NK-92 (cell line): ENCODE measurements around the gene GH2.
"Not testable (repeated sequence)": the region's sequence is repeated elsewhere in the genome, so short reads cannot be mapped to it uniquely, and the experiment has no call there.

Experiments
- DNase-seq: peaks from one replicate; lab custom pipeline; 2025; ENCODE audit not compliant: unreplicated experiment; lab: John Stamatoyannopoulos, UW

The GH2 gene

GRCh38 chr17:63881935-63882601 lies at the start of gene GH2:
TSS of gene GH2 (minus strand) at chr17:63881944. CDS start at chr17:63881801, 143 bp downstream.
- no peak for DNase-seq

DNA sequence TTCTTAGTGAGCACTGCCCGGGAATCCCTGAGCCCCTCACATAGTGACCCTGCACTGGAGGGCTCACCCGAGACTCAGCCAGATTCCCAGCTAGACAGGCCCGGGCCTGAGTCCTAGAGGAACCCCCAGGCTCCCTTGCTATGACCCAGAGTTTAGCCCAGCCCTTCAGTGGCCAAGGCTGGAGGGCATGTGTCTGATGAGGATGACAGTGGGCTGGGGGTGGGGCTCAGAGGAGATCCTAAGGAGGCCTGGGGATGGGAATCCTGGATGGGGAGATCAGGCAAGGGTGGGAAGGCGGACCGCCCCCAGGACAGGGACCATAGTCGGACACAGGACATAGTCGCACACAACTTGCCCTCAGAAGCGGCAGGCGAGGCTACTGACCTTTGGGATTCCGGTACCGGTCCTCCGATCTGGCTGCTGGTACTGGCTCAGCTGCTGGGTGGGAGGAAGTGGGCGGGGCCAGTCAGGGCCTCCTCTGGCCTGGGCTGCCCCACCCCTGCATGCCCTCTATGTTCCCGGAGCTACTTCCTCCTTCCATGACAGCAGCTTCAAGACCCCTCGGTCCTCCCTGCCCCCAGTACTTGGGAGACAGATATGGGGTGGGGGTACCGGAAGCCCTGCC lies 49.3 kb upstream of the GH2 start:
- DNase-seq: no peak

DNA sequence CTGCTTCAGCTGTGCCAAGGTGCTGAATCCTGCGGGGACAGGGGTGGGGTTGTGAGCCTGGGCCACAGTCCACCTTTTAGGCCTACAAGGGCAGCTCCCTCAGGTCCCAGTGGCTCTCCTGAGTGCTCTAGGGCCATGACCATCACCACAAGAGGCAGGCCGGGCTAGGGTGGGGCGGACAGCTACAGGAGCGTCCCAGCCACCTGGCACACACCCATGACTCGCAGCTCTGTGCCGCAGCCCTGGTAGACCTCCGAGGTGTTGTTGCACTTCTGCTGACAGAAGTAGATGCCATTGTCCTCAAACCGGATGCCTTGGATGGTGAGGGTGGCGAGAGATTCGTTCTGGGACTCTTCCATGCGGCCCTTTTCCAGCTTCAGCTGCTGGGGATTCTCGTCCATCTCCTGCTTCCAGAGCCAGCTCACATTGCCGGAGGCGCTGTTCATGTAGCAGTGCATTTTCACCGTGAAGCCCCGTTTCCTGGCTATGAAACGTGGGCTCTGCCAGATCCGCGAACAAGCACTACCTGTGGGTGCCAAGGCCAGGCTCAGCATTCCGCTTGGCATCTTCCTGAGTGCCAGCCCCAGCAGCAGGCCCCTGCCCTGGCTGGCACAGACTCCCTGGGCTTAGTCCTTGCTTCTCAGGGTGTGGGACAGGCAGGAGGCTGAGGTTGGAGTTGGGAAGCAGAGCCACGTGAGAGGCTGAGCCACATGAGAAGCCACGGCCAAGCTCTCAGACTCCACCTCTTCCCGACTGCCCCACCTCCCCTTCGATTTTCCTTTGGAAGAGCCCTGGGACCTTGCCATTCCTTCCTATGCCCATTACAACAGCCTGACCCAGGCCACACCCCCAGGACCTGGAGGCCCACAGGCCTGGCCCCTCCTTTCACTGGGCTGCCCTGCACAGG lies 48.4 kb upstream of the GH2 start:
- DNase-seq: no peak

- DNase-seq: no peak
Measured at GRCh38 chr17:63928966-63929695, 47.4 kb upstream of the GH2 start.

DNA sequence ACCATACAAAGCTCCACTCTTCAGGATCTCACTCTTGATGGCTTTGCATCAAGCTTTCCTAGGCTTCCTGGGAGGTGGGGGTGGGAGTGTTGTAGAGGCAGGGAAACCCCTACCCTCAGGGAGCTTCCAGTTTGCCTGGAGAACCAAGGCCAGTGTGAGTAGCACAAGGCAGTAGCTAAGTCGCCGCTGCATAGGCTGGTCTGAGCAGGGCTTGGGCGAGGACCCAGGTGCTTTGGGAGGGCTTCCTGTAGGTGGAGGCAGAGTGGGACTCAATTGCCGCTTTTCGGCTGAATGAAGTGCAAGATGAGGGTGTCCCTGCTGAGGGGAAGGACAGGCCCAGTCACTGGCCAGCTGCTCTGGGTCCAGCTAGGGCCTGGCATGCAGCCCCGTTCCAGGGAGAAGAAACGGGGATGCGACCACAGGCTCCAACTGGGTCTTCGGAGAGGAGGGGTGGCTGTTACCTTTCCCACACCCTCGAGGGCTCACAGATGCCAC lies 46.5 kb upstream of the GH2 start:
- DNase-seq: no peak

- DNase-seq: no peak
Measured at GRCh38 chr17:63927464-63928171, 45.9 kb upstream of the GH2 start.

GRCh38 chr17:63926164-63926563 lies 44.4 kb upstream of the GH2 start:
- no peak for DNase-seq

DNA sequence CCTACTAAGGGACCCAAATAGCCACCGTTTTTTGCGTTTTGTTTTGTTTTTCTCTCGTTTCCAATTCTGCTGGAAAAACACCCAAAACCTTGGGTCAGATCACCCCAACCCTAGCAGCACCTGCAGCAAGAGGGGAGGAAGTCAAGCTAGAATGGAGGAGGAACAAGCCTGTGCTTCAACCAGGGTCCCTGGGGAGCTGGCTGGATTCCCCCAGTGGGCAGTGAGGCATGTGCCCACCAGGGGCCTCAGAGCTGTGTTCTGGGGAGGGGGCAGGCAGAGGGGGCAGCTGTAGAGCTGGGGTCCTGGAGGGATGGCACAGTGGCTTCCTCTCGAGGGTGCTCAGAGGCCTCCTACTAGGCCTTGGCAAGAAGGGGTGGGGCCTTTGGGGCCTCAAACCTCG lies 43.9 kb upstream of the GH2 start:
- no peak for DNase-seq

GRCh38 chr17:63922402-63922801 lies 40.7 kb upstream of the GH2 start:
- not testable (repeated sequence) for DNase-seq

- not testable (repeated sequence) for DNase-seq
Measured at GRCh38 chr17:63920779-63921178, 39.0 kb upstream of the GH2 start.

GRCh38 chr17:63920050-63920449 lies 38.3 kb upstream of the GH2 start:
- DNase-seq: not testable (repeated sequence)

GRCh38 chr17:63919311-63919723 lies 37.6 kb upstream of the GH2 start:
- DNase-seq: no peak

- not testable (repeated sequence) for DNase-seq
Measured at GRCh38 chr17:63918789-63919305, 37.1 kb upstream of the GH2 start, which contains the start of gene GH1. TSS of gene GH1 (minus strand) at chr17:63918839. CDS start at chr17:63918776, 63 bp downstream.

- DNase-seq: no peak
Measured at GRCh38 chr17:63918305-63918704, 36.6 kb upstream of the GH2 start.

DNA sequence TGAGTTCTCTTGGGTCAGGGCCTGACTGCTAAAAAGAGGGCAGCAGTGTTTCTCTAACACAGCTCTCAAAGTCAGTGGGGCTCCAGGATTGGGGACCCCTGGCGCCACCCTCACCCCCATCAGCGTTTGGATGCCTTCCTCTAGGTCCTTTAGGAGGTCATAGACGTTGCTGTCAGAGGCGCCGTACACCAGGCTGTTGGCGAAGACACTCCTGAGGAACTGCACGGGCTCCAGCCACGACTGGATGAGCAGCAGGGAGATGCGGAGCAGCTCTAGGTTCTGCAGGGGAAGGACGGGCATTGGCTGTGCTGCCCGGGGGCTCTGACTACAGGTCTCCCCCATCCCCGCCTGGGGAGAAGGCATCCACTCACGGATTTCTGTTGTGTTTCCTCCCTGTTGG lies 35.9 kb upstream of the GH2 start:
- no peak for DNase-seq

DNA sequence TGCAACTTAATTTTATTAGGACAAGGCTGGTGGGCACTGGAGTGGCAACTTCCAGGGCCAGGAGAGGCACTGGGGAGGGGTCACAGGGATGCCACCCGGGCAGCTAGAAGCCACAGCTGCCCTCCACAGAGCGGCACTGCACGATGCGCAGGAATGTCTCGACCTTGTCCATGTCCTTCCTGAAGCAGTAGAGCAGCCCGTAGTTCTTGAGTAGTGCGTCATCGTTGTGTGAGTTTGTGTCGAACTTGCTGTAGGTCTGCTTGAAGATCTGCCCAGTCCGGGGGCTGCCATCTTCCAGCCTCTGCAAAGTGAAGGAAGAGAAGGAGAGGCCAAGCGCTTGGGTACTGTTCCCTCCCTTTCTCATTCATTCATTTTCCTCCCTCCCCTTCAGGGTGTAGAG lies 35.5 kb upstream of the GH2 start:
- not testable (repeated sequence) for DNase-seq

- no peak for DNase-seq
Measured at GRCh38 chr17:63916566-63917185, 34.9 kb upstream of the GH2 start.

DNA sequence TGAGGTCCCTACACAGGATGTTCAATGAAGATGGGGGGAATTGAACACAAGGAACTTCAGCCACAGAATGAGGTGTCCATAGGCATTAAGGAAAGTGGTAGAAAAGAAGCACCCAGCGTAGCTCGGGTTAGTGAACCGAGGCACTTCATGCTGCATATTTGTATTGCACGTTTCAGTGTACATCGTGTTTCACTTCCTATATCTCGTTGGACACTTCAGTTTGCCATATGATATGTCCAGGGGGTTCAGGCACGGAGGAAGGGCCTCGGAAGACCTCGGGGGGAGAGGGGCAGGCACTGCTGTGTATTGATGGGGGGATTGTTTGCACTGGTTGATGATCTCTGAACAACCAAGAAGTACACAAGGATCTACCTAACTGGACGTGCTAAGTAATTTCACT lies 34.0 kb upstream of the GH2 start:
- not testable (repeated sequence) for DNase-seq

DNA sequence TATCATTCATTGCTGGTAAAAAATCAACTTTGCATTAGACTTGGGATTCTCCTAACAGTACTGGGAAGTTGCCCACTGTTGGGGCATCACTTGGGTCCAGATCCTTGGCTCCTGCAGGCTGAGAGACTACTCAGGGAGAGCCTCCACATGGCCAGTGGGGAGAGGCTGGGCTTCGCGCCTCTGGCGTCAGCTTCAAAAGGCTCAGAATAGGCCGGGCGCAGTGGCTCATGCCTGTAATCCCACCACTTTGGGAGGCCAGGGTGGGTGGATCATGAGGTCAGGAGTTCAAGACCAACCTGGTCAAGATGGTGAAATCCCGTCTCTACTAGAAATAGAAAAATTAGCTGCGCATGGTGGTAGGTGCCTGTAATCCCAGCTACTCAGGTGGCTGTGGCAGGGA lies 32.7 kb upstream of the GH2 start:
- no peak for DNase-seq
